CD4-positive, alpha-beta T cell treated with Interleukin-21 for 1 hour (primary cell): ENCODE results near the gene MAT2B.
"Not testable (repeated sequence)": the region's sequence is repeated elsewhere in the genome, so short reads cannot be mapped to it uniquely, and the experiment has no call there.

Experiments used
- DNase-seq: peaks from one replicate; pipeline ENCODE4 v3.0.0-alpha.2; 2020

Gene MAT2B

DNA sequence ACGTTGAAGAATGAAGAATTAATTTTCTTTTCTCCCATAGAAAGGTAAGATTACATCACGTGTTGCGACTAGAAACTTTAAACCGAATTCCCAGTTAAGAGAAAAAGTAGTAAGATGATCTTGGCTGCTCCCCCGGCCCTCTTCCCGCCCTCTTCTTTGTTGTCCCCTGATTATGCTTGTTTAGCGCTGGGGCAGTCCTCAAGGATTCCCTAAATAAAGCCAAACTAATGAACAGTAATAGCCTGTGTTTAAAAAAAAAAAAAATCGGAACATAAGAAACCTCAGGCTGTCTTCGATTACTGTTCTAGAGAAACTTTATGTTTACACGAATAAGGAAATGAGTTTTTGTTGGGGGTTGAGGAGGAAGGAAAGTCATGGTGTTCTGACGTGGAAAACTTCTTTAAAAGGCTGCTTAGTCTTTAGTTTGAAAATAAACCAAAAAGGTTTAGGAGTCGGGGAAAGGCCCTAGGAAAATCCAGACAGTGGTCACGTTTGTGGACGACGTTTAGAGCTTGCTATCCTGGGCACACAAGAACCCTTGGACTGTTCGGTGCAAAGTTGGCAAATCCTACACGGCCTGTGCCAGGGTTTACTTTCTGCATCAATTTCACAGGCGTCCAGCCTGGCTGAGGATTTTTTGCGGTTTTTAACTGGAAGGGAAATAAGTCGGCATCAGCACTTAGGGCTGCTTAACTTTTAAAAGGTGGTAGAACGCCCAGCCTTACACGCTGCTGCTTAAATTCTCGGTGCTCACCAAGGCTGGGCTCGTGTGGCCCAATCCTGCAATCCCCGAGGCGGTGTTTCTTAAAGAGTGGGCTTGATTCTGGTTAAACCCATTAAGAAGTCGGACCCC, 1.1 kb upstream of the MAT2B start:
- DNase-seq: peak; percentile 49

- DNase-seq: no peak
Measured at GRCh38 chr5:163505049-163505367, 411 bp upstream of the MAT2B start.

GRCh38 chr5:163506095-163506457, 657 bp downstream of the MAT2B start:
- no peak for DNase-seq

- DNase-seq: peak; percentile 30
Measured at GRCh38 chr5:163506726-163507125, 1.3 kb downstream of the MAT2B start.

DNA sequence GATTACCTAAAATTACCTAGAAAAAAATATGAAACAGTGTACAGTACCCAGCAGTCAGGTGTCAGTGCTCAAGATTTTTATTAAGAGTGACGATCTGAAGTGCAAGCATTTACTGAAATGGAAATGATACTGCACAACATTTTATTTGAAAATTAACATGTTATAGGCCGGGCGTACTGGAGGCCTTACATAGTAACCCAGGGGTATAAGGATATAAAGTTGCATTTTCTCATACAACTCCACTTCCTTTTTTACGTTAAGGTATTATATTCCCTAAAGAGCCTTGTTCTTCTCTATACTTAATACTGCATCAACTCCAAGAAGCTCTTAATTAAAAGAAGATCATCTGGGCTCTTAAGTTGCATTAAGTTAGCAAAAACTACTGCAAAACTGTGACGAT, 3.3 kb downstream of the MAT2B start:
- DNase-seq: no peak

GRCh38 chr5:163509291-163509951, 4.0 kb downstream of the MAT2B start:
- DNase-seq: peak; percentile 10

DNA sequence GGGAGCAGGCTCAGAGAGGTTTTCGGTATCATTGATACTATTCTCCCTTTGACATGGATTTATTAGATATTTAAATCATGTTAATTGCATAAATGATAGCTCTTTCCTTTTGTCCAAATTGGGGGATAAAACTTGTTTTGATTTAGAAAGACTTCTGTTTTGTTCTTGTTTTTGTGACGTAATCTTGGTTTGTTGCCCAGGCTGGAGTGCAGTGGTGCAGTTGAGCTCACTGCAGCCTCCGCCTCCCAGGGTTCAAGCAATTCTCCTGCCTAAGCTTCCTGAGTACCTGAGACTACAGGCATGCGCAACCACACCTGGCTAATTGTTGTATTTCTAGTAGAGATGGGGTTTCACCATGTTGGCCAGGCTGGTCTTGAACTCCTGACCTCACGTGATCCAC, 7.1 kb downstream of the MAT2B start:
- DNase-seq: no peak

DNA sequence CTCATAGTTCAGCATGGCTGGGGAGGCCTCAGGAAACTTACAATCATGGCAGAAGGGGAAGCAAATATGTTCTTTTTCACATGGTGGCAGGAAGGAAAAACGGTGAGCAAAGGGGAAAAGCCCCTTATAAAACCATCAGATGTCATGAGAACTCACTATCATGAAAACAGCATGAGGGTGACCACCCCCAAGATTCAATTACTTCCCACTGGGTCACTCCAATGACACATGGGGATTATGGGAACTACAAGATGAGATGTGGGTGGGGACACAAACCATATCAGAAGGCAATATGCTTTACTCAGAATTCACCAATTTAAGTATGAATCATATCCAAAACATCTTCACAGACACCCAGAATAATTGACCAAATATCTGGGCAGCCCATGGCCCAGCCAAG, 19.7 kb downstream of the MAT2B start:
- no peak for DNase-seq

DNA sequence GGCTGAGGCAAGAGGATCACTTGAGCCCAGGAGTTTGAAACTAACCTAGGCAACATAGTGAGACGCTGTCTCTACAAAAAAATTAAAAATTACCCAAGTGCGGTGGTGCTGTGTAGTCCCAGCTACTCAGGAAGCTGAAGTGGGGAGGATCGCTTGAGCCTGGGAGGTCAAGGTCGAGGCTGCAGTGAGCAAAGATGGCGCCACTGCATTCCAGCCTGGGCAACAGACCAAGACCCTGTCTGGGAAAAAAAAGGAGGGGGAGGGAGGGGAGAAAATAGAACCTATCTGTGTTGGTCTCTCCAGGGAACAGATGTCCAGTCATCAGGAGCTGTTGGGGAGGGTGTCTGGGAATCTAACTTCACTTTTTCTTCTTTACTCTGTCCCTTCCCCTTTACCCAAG, 24.3 kb downstream of the MAT2B start:
- DNase-seq: no peak

- DNase-seq: no peak
Measured at GRCh38 chr5:163531272-163531671, 25.9 kb downstream of the MAT2B start.

DNA sequence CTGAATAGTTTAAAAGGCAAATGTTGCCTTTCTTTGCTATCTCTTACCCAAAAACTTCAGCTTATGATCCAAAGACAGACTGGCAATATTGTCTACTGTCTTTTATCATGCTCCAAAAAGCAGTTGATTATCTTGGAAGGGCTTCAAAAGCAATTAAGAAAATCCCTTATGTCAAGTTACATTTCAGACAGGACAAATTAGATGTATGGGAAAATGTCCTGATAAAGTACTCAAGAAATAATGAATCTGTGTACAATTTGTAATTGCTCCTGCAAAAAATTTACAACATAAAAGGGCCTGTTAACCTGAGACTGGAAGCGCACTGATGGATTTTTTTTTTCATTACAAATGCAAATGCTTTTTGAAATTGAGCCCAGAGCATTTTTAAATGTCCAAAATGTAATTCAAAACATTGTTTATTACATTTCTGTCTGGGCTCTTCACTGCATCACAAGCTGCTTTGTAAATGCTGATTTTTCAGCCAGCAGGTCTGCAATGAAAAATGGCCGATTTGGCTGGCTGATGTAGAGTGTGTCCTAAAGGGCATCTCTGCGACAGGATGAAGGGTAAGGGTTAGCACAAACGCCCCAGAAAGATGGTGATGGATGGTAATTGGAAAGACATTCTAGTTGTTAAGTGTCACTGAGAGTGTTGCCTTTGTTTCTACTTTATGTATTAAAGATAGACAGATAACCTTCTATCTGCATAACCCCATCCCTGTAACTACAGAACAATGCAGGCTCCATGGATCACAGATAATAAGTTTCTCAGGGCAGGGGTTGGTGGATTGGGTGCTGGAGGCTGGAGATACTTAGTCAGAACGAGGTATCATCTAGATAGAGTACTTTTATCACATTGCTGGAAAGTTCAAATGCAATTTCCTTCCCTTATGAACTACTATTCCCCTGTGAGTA, 27.0 kb downstream of the MAT2B start:
- DNase-seq: no peak

DNA sequence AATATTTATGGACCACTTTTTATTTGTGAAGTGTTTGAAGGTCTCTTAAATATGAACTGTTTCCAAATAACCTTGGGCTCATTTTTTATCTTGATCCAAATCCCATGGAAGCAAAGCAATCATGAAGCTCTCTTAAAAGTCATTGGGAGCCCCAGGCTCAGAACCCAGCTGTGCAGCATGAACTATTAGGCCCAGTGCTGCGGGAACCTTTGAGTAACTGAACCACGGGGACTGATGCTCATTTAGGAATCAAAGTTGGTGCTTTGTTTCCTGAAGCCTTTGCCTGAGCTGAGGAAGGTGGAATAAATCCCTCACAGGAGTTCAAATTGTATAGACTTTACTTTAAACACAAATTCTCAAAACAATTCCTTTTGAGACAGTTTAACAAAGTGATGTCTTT, 27.8 kb downstream of the MAT2B start:
- DNase-seq: no peak

- DNase-seq: no peak
Measured at GRCh38 chr5:163534492-163535094, 29.2 kb downstream of the MAT2B start.

GRCh38 chr5:163535290-163535689, 29.9 kb downstream of the MAT2B start:
- no peak for DNase-seq

- not testable (repeated sequence) for DNase-seq
Measured at GRCh38 chr5:163536442-163536841, 31.0 kb downstream of the MAT2B start.

DNA sequence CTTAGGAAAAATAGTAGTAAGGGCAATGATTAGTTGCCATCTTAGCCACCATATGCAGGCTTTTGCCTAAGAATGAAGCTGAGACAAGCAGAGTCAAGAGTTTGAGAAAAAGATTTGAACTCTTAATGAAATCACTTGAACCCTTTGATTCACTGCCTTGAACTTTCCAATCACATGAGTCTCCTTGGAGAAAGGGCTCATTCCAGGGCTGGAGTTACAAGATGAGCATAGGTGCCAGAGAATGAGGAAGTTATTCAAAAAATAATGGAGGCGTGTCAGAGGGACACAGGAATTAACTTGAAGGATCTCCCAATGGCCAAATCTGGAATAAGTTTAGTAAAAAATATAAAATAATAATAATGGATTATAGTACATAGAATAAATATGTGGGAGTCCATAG, 35.3 kb downstream of the MAT2B start:
- DNase-seq: no peak

- DNase-seq: no peak
Measured at GRCh38 chr5:163542771-163543170, 37.4 kb downstream of the MAT2B start.

DNA sequence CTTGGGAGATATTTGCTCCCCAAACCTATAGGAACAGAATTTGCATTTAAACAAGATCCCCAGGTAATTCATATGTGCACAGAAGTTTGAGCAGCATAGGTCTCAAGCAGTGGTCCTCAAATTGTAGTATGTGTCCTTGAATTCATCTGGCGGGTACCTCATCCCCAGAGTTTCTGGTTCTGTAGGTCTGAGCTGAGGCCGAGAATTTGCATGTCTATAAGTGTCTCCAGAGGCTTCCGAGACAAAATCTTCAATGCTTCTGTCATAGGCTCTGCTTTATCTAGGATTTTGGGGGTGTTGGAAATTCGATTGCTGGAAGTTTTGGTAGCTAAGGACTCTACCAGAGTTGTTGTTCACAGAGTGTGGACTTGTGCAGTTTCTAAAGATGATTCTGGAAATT, 38.6 kb downstream of the MAT2B start:
- DNase-seq: no peak

GRCh38 chr5:163544836-163545235, 39.4 kb downstream of the MAT2B start:
- no peak for DNase-seq

- DNase-seq: peak; percentile 1
Measured at GRCh38 chr5:163548649-163549048, 43.2 kb downstream of the MAT2B start.

GRCh38 chr5:163551156-163551555, 45.7 kb downstream of the MAT2B start:
- DNase-seq: no peak

DNA sequence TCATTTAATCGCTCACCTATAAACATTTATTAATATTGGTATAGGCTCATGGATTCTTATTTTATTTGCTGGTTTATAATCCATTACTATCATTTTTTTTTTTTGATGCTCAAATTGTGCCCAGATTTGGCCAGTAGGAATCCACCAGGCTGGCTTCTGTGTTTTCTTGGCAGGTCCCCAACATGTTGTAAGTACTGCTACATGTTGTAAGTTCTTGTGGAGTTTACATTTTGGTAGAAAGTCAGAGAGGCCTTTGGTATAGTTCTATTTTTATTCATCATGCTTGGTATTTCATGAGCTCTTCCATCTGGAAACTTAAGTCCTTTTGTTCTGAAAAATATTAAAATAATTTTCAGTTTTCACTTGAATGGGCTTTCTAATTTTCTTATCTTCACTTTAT, 47.1 kb downstream of the MAT2B start:
- no peak for DNase-seq

DNA sequence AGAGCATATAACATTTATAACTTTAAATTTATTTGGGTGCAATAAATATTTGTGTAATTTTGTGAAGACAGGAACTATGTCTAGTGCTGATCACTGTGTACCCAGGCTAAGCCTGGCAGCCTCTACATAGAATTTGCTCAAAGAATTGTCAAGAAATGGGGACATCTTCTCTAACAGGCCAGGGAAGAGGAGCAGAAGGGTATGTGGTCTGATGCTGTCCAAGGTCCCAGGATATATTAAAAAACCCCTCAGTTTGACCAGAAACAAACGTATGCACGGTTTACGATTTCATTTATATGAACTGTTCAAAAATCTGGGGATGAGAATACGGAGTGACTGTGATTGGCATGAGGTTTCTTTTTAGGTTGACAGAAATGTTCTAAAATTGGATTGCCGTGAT, 55.9 kb downstream of the MAT2B start:
- DNase-seq: no peak
